SK-N-SH (cell line): Measurements from ENCODE around the gene PPL. TPM values are rescaled to one million over a fixed set of nuclear protein-coding genes. Genes with fewer than 3 reads are reported as not detected.

Experiments used
- CTCF ChIA-PET: fragments of 300-600, 350-600 bp; formaldehyde crosslinking; extraction: SDS; loops from one replicate; lab custom pipeline; 2021; lab: Yijun Ruan, JAX
- POLR2A ChIA-PET: fragments of 350-600 bp; sonication (Branson Sonifier 250); formaldehyde crosslinking; extraction: SDS; loops from one replicate; lab custom pipeline; 2020; ENCODE audit warnings: antibody characterized with exemption, inconsistent platforms; lab: Yijun Ruan, JAX
- DNase-seq: peaks from one replicate; pipeline ENCODE4 v3.0.0; 2012
- H2AFZ ChIP-seq: fragments of 200-600 bp; sonication (generic); 2 replicates; pipeline ENCODE4 v1.8.1; 2016; ENCODE audit warnings: antibody characterized with exemption, mild to moderate bottlenecking, low read depth
- H3F3A ChIP-seq: fragments of 200-600 bp; sonication (generic); replicated peaks from 2 replicates; pipeline ENCODE3; 2016; ENCODE audit warnings: antibody characterized with exemption, mild to moderate bottlenecking; ENCODE audit not compliant: insufficient read depth
- H3K27ac ChIP-seq, 2 experiments: fragments of 200-500 bp in 1 of 2; fragments of 200-600 bp in 1 of 2; sonication (Bioruptor generic) in 1 of 2; sonication (generic), shearing (Covaris generic) in 1 of 2; 2 replicates each; pipeline versions ENCODE4 v1.5.1 to v1.6.1; 2014 to 2016; ENCODE audit warnings: low read depth in 2 of 2, inconsistent platforms in 1 of 2, low read length in 1 of 2, mild to moderate bottlenecking in 1 of 2, mixed read lengths in 1 of 2
- H3K27me3 ChIP-seq: fragments of 200-600 bp; sonication (generic), shearing (Covaris generic); 2 replicates; pipeline ENCODE4 v1.6.1; 2016; ENCODE audit warnings: mixed run types; ENCODE audit not compliant: insufficient read depth
- H3K36me3 ChIP-seq, 2 experiments: fragments of 200-500 bp in 1 of 2; fragments of 200-600 bp in 1 of 2; sonication (Bioruptor generic) in 1 of 2; sonication (generic) in 1 of 2; replicated peaks in 1 of 2; 2 replicates each; pipeline versions ENCODE3 to v1.5.1; 2014 to 2016; ENCODE audit warnings: low read length in 1 of 2, mild to moderate bottlenecking in 1 of 2; ENCODE audit not compliant: insufficient read depth in 2 of 2, control insufficient read depth in 1 of 2
- H3K4me1 ChIP-seq, 2 experiments: fragments of 200-500 bp in 1 of 2; fragments of 200-600 bp in 1 of 2; sonication (Bioruptor generic) in 1 of 2; sonication (generic), shearing (Covaris generic) in 1 of 2; 2 replicates each; pipeline versions ENCODE4 v1.5.1 to v1.6.1; 2014 to 2016; ENCODE audit warnings: low read depth in 1 of 2, low read length in 1 of 2, mixed run types in 1 of 2; ENCODE audit not compliant: insufficient read depth in 2 of 2, control insufficient read depth in 1 of 2
- H3K4me2 ChIP-seq: fragments of 200-600 bp; sonication (generic), shearing (Covaris generic); 2 replicates; pipeline ENCODE4 v1.6.1; 2017; ENCODE audit warnings: mixed run types
- H3K4me3 ChIP-seq, 2 experiments: fragments of 200-500 bp in 1 of 2; fragments of 200-600 bp in 1 of 2; sonication (Bioruptor generic) in 1 of 2; sonication (generic), shearing (Covaris generic) in 1 of 2; 2 replicates each; pipeline versions ENCODE4 v1.5.1 to v1.8.1; 2014 to 2016; ENCODE audit warnings: low read depth in 2 of 2, inconsistent platforms in 1 of 2, low read length in 1 of 2, mild to moderate bottlenecking in 1 of 2, mixed read lengths in 1 of 2, moderate library complexity in 1 of 2
- H3K79me2 ChIP-seq: fragments of 200-600 bp; sonication (generic); 2 replicates; pipeline ENCODE4 v1.8.1; 2017; ENCODE audit warnings: mild to moderate bottlenecking; ENCODE audit not compliant: insufficient read depth
- H3K9ac ChIP-seq: fragments of 200-600 bp; sonication (generic); 2 replicates; pipeline ENCODE4 v1.6.1; 2017; ENCODE audit warnings: mixed run types
- H3K9me2 ChIP-seq: fragments of 200-600 bp; sonication (generic); 2 replicates; pipeline ENCODE4 v1.6.1; 2017; ENCODE audit warnings: mixed run types
- H3K9me3 ChIP-seq: fragments of 200-600 bp; sonication (generic); 2 replicates; pipeline ENCODE4 v1.6.1; 2017; ENCODE audit warnings: mixed run types, mild to moderate bottlenecking, moderate library complexity
- H4K20me1 ChIP-seq: fragments of 200-600 bp; sonication (generic); 2 replicates; pipeline ENCODE4 v1.6.1; 2017; ENCODE audit warnings: mild to moderate bottlenecking, mixed run types; ENCODE audit not compliant: insufficient read depth
- CHD2 ChIP-seq: fragments of 150-350 bp; IDR thresholded peaks from 2 replicates; pipeline ENCODE4 v1.6.1; 2018; ENCODE audit warnings: low read length; ENCODE audit not compliant: partially characterized antibody
- CTCF ChIP-seq: fragments of 200-600 bp; sonication (generic); IDR thresholded peaks from 2 replicates; pipeline ENCODE4 v1.6.1; 2017; ENCODE audit warnings: antibody characterized with exemption, mild to moderate bottlenecking, moderate library complexity
- EP300 ChIP-seq, 2 experiments: IDR thresholded peaks; 2 replicates each; pipeline versions ENCODE4 v1.4.0 to v1.6.1; 2012; ENCODE audit warnings: borderline replicate concordance in 1 of 2, low read depth in 1 of 2, low read length in 1 of 2
- EZH2phosphoT487 ChIP-seq: fragments of 200-600 bp; sonication (generic); IDR thresholded peaks from 2 replicates; pipeline ENCODE4 v1.6.1; 2017; ENCODE audit warnings: low read depth, mixed run types, mild to moderate bottlenecking, antibody characterized with exemption, moderate library complexity, borderline replicate concordance
- FOSL2 ChIP-seq: IDR thresholded peaks from 2 replicates; pipeline ENCODE4 v1.4.0; 2012; ENCODE audit warnings: low read depth, mild to moderate bottlenecking, moderate library complexity, borderline replicate concordance
- FOXJ3 ChIP-seq: sonication (generic); formaldehyde crosslinking; IDR thresholded peaks from 2 replicates; pipeline ENCODE4 v1.5.1; 2020; ENCODE audit warnings: mild to moderate bottlenecking, missing genetic modification reagents
- FOXM1 ChIP-seq: IDR thresholded peaks from 2 replicates; pipeline ENCODE4 v1.4.0; 2012; ENCODE audit warnings: low read depth, mild to moderate bottlenecking
- JUND ChIP-seq: IDR thresholded peaks from 2 replicates; pipeline ENCODE4 v1.4.0; 2012
- MXI1 ChIP-seq: IDR thresholded peaks from 2 replicates; pipeline ENCODE4 v1.6.1; 2012; ENCODE audit warnings: mild to moderate bottlenecking, low read depth, low read length, improper control_type of control experiment
- NFIC ChIP-seq: IDR thresholded peaks from 2 replicates; pipeline ENCODE4 v1.4.0; 2012; ENCODE audit warnings: borderline replicate concordance
- PBX3 ChIP-seq: IDR thresholded peaks from 2 replicates; pipeline ENCODE4; 2012
- POLR2AphosphoS5 ChIP-seq: IDR thresholded peaks from 2 replicates; pipeline ENCODE4 v1.6.1; 2012; ENCODE audit warnings: low read depth, low read length
- RAD21 ChIP-seq: IDR thresholded peaks from 2 replicates; pipeline ENCODE4 v1.6.1; 2012; ENCODE audit warnings: mild to moderate bottlenecking, low read length
- RFX5 ChIP-seq: IDR thresholded peaks from 2 replicates; pipeline ENCODE4 v1.6.1; 2012; ENCODE audit warnings: mild to moderate bottlenecking, improper control_type of control experiment, low read length
- RXRA ChIP-seq: IDR thresholded peaks from 2 replicates; pipeline ENCODE4 v1.4.0; 2012; ENCODE audit warnings: low read depth, mild to moderate bottlenecking, borderline replicate concordance
- SIN3A ChIP-seq: IDR thresholded peaks from 2 replicates; pipeline ENCODE4 v1.6.1; 2012; ENCODE audit warnings: low read depth, mild to moderate bottlenecking, low read length, moderate library complexity, borderline replicate concordance
- TAF1 ChIP-seq: IDR thresholded peaks from 2 replicates; pipeline ENCODE4 v1.6.1; 2012; ENCODE audit warnings: low read depth, mild to moderate bottlenecking, low read length, moderate library complexity, borderline replicate concordance
- TEAD4 ChIP-seq: IDR thresholded peaks from 2 replicates; pipeline ENCODE4 v1.4.0; 2012; ENCODE audit warnings: mild to moderate bottlenecking, borderline replicate concordance; ENCODE audit not compliant: insufficient read depth
- USF1 ChIP-seq: IDR thresholded peaks from 2 replicates; pipeline ENCODE4 v1.4.0; 2012; ENCODE audit warnings: low read depth, borderline replicate concordance
- WGBS: methylation state at CpG from one replicate; pipeline ENCODE4 v1.1.6; 2017; ENCODE audit warnings: low lambda C conversion rate; 5-methylcytosine and 5-hydroxymethylcytosine counted together
- polyA plus RNA-seq, 3 experiments: library from polyadenylated mRNA; depleted of rRNA; stranded (reverse); fragments of >200 nt; gene quantifications; 2 replicates each; pipeline ENCODE4 v1.2.3, GENCODE V29; 2012

PPL gene
- polyA plus RNA-seq, 1 of the 3 experiments (the other 2 are of a cell fraction) = 24.6 TPM

GRCh38 chr16:4922721-4923342 is 14.1 kb downstream of the PPL start (continued):
- no peak for TF ChIP-seq FOXJ3 (CRISPR knock-in tag)
- no peak for TF ChIP-seq RXRA
- no peak for TF ChIP-seq RFX5
- no peak for TF ChIP-seq TAF1
- TF ChIP-seq, all 33 proteins: peak for 0

GRCh38 chr16:4920826-4921225 is 16.1 kb downstream of the PPL start:
- no peak overlapping the region for H3K4me3 ChIP-seq
- H3K36me3 ChIP-seq = no peaks in the 10 kb centered on the region
- no peak overlapping the region for H3K27ac ChIP-seq
- H3K79me2 ChIP-seq = no peaks in the 10 kb centered on the region
- H3K4me2 ChIP-seq = no peak overlapping the region
- H3K9me2 ChIP-seq = no peaks in the 10 kb centered on the region
- 91% methylated on average over 1 of the region's 5 CpGs for WGBS
- H3K9me3 ChIP-seq = no peaks in the 10 kb centered on the region
- H3K27me3 ChIP-seq = no peaks in the 10 kb centered on the region
- POLR2A ChIA-PET = no interaction called here
- DNase-seq = no peak
- TF ChIP-seq SIN3A = no peak
- TF ChIP-seq FOSL2 = no peak
- no peak for TF ChIP-seq RAD21
- TF ChIP-seq POLR2AphosphoS5 = no peak
- no peak for TF ChIP-seq FOXM1
- no peak for TF ChIP-seq EZH2phosphoT487
- TF ChIP-seq FOXJ3 (CRISPR knock-in tag) = no peak
- TF ChIP-seq MXI1 = no peak
- no peak for TF ChIP-seq TEAD4
- TF ChIP-seq PBX3 = no peak
- no peak for TF ChIP-seq CHD2
- TF ChIP-seq NFIC = no peak
- TF ChIP-seq JUND = no peak
- no peak for TF ChIP-seq USF1
- TF ChIP-seq EP300 (IDR thresholded peaks at IDR 0.05; ENCODE audit: borderline replicate concordance in 1 of 2, low read depth in 1 of 2, low read length in 1 of 2) = no peak
- TF ChIP-seq CTCF = no peak
- no peak for TF ChIP-seq TAF1
- CTCF ChIA-PET = no interaction called here
- no peak overlapping the region for H3K9ac ChIP-seq
- no peaks in the 10 kb centered on the region for H4K20me1 ChIP-seq
- H3K4me1 ChIP-seq = peaks cover 8 to 9% of the 10 kb centered on the region in 2 experiments; a peak in 1 of 4 replicates
- H2AFZ ChIP-seq = no peak overlapping the region
- no peaks in the 10 kb centered on the region for H3F3A ChIP-seq
